Nephron progenitor cell (in vitro differentiated cells): ENCODE results near the gene C1orf52.

Experiments
- DNase-seq: peaks from one replicate; pipeline ENCODE4 v3.0.0; 2021
- H3K27ac Mint-ChIP-seq: 2 replicates; pipeline ENCODE4 v1.8.0; 2021; ENCODE audit warnings: mild to moderate bottlenecking, moderate library complexity, mixed read lengths
- H3K27me3 Mint-ChIP-seq: 2 replicates; pipeline ENCODE4 v1.8.0; 2021; ENCODE audit warnings: mild to moderate bottlenecking, low read depth, mixed read lengths; ENCODE audit not compliant: poor library complexity
- H3K36me3 Mint-ChIP-seq: 2 replicates; pipeline ENCODE4 v1.8.0; 2021; ENCODE audit warnings: low read depth, mixed read lengths
- H3K4me1 Mint-ChIP-seq: 2 replicates; pipeline ENCODE4 v1.8.0; 2021; ENCODE audit warnings: mixed read lengths
- H3K4me3 Mint-ChIP-seq: 2 replicates; pipeline ENCODE4 v1.8.0; 2021; ENCODE audit warnings: mild to moderate bottlenecking, moderate library complexity, mixed read lengths
- H3K9me3 Mint-ChIP-seq: 2 replicates; pipeline ENCODE4 v1.8.0; 2021; ENCODE audit warnings: mild to moderate bottlenecking, moderate library complexity, mixed read lengths
- TF ChIP-seq, protein P1 (sequence below): fragments of 200-600 bp; sonication (generic); IDR thresholded peaks from 2 replicates; pipeline ENCODE4 v1.5.0; 2021; ENCODE audit warnings: antibody characterized with exemption

C1orf52 gene

DNA sequence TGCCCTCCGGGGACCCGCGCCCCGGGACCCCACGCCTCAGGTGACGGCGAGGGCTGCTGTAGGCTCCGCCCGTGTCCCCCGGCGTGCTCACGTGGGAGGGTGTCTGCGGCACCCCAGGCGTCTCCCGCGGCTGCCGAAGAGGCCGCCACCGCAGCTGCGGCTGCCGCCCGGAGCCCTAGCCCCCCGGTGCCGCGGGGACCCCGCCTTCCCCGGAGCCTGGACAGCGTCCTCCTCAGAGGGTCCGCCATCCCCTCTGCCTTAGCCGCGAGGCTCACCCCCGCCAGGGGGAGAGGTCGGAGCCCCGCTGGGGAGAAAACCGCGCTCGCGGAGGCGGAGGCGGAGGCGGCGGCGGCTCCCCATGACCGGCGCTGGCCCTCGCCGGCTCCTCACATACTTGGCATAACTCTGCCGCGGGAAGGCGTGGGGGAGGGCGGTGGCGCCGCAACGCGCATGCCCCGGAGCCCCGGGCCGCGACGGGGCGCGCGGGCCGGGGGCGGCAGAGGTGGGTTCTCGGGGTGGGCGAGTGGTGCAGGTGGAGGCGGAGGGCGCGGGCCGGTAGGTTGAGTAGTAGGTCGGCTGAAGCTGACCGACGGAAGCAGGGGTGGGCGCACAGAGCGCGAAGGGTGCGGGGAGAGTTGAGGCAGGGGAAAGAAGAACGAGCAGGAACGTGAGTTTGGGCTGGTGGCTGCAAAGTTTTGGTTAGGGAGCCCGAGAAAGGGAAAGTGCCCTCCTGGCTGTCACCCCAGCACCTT, 57.9 kb downstream of the C1orf52 start:
- Mint-ChIP-seq H3K4me3 (peak overlapping the region; percentile 91), H3K9me3 (no peaks in the 10 kb centered on the region), H3K27ac (peak overlapping the region; percentile 71), H3K36me3 (no peaks in the 10 kb centered on the region), H3K27me3 (peaks cover 39% of the 10 kb centered on the region), H3K4me1 (peaks cover 31% of the 10 kb centered on the region)
- DNase-seq: peak; percentile 89
- TF ChIP-seq, protein P1, sequence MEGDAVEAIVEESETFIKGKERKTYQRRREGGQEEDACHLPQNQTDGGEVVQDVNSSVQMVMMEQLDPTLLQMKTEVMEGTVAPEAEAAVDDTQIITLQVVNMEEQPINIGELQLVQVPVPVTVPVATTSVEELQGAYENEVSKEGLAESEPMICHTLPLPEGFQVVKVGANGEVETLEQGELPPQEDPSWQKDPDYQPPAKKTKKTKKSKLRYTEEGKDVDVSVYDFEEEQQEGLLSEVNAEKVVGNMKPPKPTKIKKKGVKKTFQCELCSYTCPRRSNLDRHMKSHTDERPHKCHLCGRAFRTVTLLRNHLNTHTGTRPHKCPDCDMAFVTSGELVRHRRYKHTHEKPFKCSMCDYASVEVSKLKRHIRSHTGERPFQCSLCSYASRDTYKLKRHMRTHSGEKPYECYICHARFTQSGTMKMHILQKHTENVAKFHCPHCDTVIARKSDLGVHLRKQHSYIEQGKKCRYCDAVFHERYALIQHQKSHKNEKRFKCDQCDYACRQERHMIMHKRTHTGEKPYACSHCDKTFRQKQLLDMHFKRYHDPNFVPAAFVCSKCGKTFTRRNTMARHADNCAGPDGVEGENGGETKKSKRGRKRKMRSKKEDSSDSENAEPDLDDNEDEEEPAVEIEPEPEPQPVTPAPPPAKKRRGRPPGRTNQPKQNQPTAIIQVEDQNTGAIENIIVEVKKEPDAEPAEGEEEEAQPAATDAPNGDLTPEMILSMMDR: no peak

DNA sequence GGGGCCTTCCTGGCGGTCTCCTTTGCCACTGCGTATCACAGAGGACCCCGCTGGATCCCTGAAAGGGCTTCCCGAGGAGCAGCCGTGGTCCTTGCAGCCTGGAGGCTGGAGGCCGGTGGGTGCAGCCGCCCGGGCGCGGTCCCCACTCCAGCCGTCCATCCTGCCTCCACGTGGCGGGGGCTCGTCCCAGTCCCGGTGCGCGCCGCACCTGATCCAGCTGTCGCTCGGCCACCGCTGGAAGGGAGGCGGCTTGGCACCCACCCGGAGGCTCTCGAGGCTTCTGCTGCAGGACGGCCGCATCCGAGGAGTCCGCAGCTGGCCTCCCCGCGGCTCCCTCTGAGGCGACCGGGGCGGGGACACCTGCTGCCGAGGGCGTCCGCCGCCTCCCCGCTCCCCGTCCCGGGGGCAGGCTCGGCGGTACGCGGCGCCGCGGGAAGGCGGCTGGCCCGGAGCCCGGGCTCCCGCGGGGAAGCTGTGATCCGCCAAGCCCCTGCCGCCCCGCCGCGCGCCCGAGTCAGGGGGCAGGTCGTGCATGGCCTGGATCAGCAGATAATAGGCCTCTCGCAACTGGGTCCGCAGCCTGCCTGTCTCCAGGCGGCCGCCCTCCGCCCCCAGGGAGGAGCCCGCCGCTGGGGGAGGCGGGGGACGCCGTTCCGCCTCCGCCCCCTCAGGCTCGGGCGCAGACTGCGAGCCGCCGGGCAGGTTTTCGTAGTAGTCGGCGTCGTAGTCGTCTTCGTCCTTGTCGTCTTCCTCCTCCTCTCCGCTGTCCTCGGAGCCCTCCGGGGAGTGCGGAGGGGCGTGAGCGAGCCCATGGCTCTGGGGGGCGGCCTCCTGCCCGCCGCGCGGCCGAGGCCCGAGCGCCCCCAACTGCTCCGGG, 58.8 kb downstream of the C1orf52 start, which contains the start of gene SYDE2:
Gene SYDE2, minus strand, starts transcription at position 554 of the 877 bp plus-strand sequence. Its CDS starts 20 bp downstream, at position 534.
- H3K4me1 Mint-ChIP-seq: peaks cover 31% of the 10 kb centered on the region
- H3K4me3 Mint-ChIP-seq: peak within 1 kb of the TSS; percentile 91
- peak; percentile 75 for DNase-seq
- TF ChIP-seq, protein P1: no peak
- no peaks in the 10 kb centered on the region for H3K36me3 Mint-ChIP-seq
- no peaks in the 10 kb centered on the region for H3K9me3 Mint-ChIP-seq
- peak within 1 kb of the TSS; percentile 71 for H3K27ac Mint-ChIP-seq
- H3K27me3 Mint-ChIP-seq: peaks cover 39% of the 10 kb centered on the region
